ENCODE measurements around the gene DBX1.
"Not testable (repeated sequence)": the region's sequence is repeated elsewhere in the genome, so short reads cannot be mapped to it uniquely, and the experiment has no call there.

DBX1 gene, protein sequence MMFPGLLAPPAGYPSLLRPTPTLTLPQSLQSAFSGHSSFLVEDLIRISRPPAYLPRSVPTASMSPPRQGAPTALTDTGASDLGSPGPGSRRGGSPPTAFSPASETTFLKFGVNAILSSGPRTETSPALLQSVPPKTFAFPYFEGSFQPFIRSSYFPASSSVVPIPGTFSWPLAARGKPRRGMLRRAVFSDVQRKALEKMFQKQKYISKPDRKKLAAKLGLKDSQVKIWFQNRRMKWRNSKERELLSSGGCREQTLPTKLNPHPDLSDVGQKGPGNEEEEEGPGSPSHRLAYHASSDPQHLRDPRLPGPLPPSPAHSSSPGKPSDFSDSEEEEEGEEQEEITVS

DNA sequence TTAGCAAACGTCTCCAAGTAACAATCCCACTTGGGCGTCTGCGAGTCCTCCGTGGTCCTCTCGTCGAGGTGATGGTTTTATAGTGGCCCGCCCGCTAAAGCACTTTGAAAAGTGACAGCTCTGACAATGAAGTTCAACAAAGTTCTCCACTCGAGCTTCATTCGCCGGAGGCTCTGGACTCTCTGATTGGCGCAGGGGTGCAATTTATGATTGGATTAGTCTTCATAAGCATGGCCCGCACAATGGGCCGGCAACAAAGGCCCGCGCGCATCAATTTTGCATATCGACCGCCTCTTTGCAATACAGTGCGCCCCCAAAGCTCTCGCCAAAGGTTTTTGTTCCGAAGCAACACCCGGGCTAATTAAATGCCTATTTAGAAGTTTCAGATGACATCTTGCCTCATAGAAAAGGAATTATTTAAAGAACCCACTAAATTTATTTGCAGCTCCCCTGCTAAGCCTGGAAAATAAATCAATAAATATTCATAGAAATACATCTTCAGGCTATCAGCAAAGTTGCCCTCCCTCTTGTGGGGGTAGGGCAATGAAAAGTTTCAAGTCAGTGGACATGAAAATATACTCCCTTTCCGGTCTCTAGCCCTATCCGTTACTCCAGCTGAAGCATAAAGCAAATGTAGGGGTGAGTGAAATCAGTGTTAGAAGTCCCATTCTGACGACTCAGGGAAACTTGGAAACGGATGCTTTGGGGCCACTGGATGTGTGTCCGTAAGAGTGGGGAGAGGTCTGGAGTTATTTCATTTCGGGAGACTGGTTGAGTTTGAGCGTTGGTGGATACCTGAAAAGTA lies at the start of gene DBX1:
Gene DBX1, minus strand, starts transcription at position 51 of the 805 bp plus-strand sequence. CDS start 151 bp downstream, outside the sequence.
- Mint-ChIP-seq H3K9me3 (no peaks in the 10 kb centered on the region), H3K27me3 (peaks cover 94% of the 10 kb centered on the region), H3K36me3 (ENCODE audit: insufficient read depth) (peaks cover 18% of the 10 kb centered on the region), H3K4me1 (peaks cover 13% of the 10 kb centered on the region), H3K4me3 (no peak within 1 kb of the TSS), H3K27ac (ENCODE audit: low read depth) (no peak within 1 kb of the TSS)
- DNase-seq (ENCODE audit: low spot score in 2 of 2) (no peak), ATAC-seq (replicated peaks; ENCODE audit: extremely low read depth, poor library complexity, severe bottlenecking) (no peak)

DNA sequence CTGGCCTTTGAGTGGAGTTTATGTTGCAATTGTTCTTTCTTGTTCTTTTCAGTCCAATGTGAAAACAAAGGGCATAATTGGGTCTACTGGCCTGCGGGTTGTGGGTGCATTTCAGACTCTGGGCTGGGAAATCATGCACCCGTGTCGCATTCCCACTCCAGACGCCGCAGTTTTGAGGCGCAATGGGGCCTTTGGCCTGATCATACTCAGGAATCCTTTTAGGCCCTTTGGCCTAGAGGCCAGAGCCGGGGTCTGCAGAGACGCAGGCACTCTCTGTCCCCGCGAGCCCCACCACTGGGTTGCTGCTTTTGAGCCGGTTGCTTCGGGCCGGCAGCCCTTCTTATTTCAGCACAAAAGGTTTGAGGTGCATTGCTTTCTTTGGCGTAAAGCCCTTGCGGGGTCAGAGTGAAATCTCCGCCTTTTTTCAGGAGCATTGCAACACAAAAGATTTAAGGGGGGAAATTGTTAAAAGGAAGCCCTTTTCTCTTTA lies 48.4 kb upstream of the DBX1 start:
- H3K27me3 Mint-ChIP-seq, result peaks cover 53% of the 10 kb centered on the region

DNA sequence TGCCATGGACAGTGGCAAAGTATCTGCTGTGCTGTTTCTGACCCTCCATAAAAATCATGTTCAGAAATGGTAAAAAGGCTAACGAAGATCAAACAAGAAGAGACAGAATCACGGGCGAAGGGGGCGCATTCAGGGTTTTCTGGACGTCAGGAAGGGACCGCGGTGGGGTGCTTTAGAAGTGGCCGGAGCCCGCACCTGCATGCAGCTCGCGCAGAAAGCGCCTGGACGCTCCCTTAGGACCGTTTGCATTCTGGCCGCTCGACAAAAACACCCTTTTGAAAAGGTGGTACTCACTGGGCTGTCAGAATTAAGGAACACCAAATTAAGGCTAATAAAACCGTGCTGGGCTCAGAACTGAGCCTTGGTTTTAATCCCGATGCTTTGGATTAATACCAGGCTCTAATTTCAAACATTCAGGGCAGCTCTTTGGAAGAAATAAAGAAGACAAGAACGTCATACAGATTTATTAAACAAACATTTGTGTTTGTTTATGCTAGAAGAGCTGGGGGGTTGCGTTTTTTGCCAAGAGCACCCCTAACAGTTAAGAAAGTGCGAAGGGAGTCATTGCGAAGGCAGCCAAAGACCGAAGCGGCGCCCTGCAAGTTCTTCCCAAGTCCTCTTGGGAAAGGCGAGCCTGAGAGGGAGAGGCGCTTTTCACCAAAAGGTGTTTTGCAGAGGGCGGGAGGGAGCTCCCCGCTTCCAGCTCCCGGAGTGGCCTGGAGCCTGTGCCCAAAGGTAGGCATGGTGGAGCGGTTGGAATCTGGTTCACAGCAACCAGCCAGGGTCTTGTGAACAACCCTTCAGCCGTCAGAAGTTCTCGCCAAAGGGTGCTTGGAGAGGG lies 47.7 kb upstream of the DBX1 start:
- Mint-ChIP-seq H3K4me1 (no peaks in the 10 kb centered on the region), H3K9me3 (no peaks in the 10 kb centered on the region), H3K36me3 (ENCODE audit: insufficient read depth) (peaks cover 1% of the 10 kb centered on the region), H3K27me3 (peaks cover 58% of the 10 kb centered on the region), H3K27ac (ENCODE audit: low read depth) (no peak overlapping the region), H3K4me3 (no peak overlapping the region)
- DNase-seq (ENCODE audit: low spot score in 2 of 2), result no peak
- no peak for ATAC-seq (replicated peaks; ENCODE audit: extremely low read depth, poor library complexity, severe bottlenecking)

More for the DNA sequence above, 48.4 kb upstream of the DBX1 start:
- Mint-ChIP-seq H3K4me1 (no peaks in the 10 kb centered on the region), H3K36me3 (ENCODE audit: insufficient read depth) (peaks cover 1% of the 10 kb centered on the region), H3K9me3 (no peaks in the 10 kb centered on the region), H3K27ac (ENCODE audit: low read depth) (no peak overlapping the region), H3K4me3 (no peak overlapping the region)
- no peak for ATAC-seq (replicated peaks; ENCODE audit: extremely low read depth, poor library complexity, severe bottlenecking)
- no peak for DNase-seq (ENCODE audit: low spot score in 2 of 2)

DNA sequence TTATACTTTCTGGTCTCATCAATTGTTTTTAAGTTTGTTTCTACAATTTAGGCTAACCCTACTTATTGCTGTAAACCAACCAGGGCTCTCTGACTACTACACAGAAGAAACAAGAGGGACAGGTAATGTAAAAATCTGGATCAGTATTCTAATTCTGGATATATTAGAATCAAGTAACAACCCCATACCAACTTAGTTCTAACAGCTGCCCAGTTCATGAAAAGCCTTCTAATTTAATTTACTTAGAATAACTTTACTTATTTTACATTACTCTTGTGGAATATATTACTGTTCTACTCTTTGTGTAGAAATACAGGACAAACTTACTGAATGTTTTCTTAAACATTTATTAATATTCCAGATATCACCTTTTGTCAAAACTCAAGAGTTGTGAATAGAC lies 45.5 kb upstream of the DBX1 start:
- no peak overlapping the region for H3K4me3 Mint-ChIP-seq
- no peak for DNase-seq (ENCODE audit: low spot score in 2 of 2)
- no peaks in the 10 kb centered on the region for H3K4me1 Mint-ChIP-seq
- no peak overlapping the region for H3K27ac Mint-ChIP-seq (ENCODE audit: low read depth)
- no peak for ATAC-seq (replicated peaks; ENCODE audit: extremely low read depth, poor library complexity, severe bottlenecking)
- H3K27me3 Mint-ChIP-seq, result peaks cover 74% of the 10 kb centered on the region
- H3K36me3 Mint-ChIP-seq (ENCODE audit: insufficient read depth), result peaks cover 1% of the 10 kb centered on the region
- H3K9me3 Mint-ChIP-seq, result no peaks in the 10 kb centered on the region

DNA sequence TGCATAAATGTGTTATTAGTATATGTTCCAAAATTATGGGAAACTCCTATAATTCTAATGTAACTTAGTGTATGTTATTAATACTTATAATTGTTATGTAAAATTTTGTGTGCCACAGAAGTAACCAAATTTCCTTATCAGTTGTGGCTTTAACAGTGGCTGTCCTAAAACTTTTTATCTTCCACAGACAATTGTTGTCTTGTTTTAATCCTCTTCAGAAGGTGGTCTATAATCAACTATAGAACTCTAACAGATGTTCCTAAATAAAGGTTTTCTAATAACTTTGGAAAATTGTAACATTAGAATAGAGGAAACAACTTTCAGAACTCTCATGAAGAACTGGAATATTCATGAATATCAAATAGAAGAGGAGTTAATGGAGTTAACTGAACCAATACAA lies 44.4 kb upstream of the DBX1 start:
- Mint-ChIP-seq H3K9me3 (no peaks in the 10 kb centered on the region), H3K27me3 (peaks cover 72% of the 10 kb centered on the region), H3K4me3 (no peak overlapping the region), H3K36me3 (ENCODE audit: insufficient read depth) (peaks cover 1% of the 10 kb centered on the region), H3K4me1 (no peaks in the 10 kb centered on the region), H3K27ac (ENCODE audit: low read depth) (no peak overlapping the region)
- ATAC-seq (replicated peaks; ENCODE audit: extremely low read depth, poor library complexity, severe bottlenecking) (no peak), DNase-seq (ENCODE audit: low spot score in 2 of 2) (no peak)

DNA sequence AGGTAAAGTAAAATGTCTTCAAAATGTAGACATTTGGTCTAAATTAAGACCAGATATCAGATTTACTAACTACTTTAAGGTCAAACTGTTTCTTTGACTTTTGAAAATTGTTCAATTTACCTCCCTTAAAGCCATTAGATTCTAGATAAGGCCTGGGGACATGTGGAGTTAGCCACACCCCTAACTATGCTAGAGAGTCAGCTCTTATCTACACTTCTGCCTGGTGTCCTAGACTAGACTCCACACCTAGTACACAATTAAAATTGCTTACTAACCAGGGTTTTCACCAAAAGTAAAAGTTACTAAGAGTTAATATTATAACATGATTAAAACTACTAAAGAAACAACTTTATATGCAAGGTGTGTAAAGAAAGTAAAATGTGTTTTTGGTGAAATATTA lies 43.6 kb upstream of the DBX1 start:
- Mint-ChIP-seq H3K27me3 (peaks cover 64% of the 10 kb centered on the region), H3K9me3 (no peaks in the 10 kb centered on the region), H3K4me3 (no peak overlapping the region), H3K36me3 (ENCODE audit: insufficient read depth) (peaks cover 1% of the 10 kb centered on the region), H3K4me1 (no peaks in the 10 kb centered on the region), H3K27ac (ENCODE audit: low read depth) (no peak overlapping the region)
- no peak for DNase-seq (ENCODE audit: low spot score in 2 of 2)
- ATAC-seq (replicated peaks; ENCODE audit: extremely low read depth, poor library complexity, severe bottlenecking), result no peak

DNA sequence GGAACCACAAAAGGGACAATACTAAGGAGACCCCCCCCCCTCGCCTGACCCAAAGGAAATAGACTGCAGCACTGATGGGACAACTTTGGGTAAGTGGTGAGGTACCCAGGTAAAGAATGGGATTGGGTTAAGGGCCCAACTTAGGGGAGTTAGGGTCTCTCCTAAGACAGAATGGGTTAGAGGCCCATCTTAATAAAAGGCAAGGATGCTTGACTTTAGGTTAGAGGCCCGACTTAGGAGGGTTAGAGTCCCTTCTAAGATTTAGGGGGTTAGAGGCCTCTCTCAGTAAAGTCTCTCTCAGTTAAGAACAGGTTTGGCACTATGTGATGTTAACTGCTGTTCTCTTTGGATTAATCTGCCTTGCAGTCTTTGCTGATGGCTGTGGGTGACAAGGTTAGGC lies 41.0 kb upstream of the DBX1 start:
- Mint-ChIP-seq H3K4me1 (no peaks in the 10 kb centered on the region), H3K9me3 (no peaks in the 10 kb centered on the region), H3K27me3 (peaks cover 60% of the 10 kb centered on the region), H3K27ac (ENCODE audit: low read depth) (no peak overlapping the region), H3K36me3 (ENCODE audit: insufficient read depth) (no peaks in the 10 kb centered on the region), H3K4me3 (no peak overlapping the region)
- no peak for DNase-seq (ENCODE audit: low spot score in 2 of 2)
- no peak for ATAC-seq (replicated peaks; ENCODE audit: extremely low read depth, poor library complexity, severe bottlenecking)

DNA sequence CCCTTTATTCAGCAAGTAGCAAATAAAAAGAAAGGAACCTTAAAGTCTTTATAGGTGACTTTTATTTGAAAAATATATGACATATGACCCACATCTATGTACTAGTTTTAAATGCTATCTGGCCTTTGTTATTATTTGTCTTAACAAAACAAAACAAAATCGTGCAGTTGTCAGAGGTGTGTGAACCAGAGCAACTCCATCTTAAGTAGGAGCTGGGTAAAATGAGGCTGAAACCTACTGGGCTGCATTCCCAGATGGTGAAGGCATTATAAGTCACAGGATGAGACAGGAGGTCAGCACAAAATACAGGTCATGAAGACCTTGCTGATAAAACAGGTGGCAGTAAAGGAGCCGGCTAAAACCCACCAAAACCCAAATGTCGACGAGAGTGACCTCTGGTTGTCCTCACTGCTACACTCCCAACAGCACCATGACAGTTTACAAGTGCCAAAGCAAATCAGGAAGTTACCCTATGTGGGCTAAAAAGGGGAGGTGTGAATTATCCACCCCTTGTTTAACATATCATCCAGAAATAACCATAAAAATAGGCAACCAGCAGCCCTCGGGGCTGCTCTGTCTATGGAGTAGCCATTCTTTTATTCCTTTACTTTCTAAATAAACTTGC lies 40.2 kb upstream of the DBX1 start:
- H3K27me3 Mint-ChIP-seq, result peaks cover 57% of the 10 kb centered on the region
- not testable (repeated sequence) for H3K4me1 Mint-ChIP-seq

DNA sequence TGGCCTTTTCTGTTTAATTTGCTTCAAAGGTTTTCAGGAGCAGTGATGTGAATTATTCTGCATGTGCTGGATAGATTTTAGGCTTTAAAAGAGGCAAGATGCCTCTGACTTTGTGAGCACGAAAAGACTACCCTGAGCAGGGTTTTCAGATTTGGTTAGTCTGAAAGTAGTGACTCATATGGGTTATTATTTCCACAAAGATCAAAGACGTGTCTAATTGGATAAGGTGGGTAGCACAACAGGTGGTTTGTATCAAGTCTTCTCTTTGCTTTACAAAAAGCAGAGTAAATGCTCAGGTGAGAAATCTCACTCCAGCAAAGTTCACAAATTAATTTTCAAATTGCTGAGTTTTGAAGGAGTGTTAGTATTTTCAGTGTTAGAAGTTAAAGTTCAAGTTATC lies 37.6 kb upstream of the DBX1 start:
- ATAC-seq (replicated peaks; ENCODE audit: extremely low read depth, poor library complexity, severe bottlenecking) (no peak), DNase-seq (ENCODE audit: low spot score in 2 of 2) (no peak)
- H3K36me3 Mint-ChIP-seq (ENCODE audit: insufficient read depth), result no peaks in the 10 kb centered on the region
- H3K9me3 Mint-ChIP-seq, result no peaks in the 10 kb centered on the region
- H3K27me3 Mint-ChIP-seq, result peaks cover 51% of the 10 kb centered on the region
- H3K4me1 Mint-ChIP-seq, result no peaks in the 10 kb centered on the region
- no peak overlapping the region for H3K4me3 Mint-ChIP-seq
- no peak overlapping the region for H3K27ac Mint-ChIP-seq (ENCODE audit: low read depth)

More for the DNA sequence above, 40.2 kb upstream of the DBX1 start:
- not testable (repeated sequence) for ATAC-seq (replicated peaks; ENCODE audit: extremely low read depth, poor library complexity, severe bottlenecking); H3K4me3 Mint-ChIP-seq; DNase-seq (ENCODE audit: low spot score in 2 of 2); H3K9me3 Mint-ChIP-seq; H3K27ac Mint-ChIP-seq (ENCODE audit: low read depth); H3K36me3 Mint-ChIP-seq (ENCODE audit: insufficient read depth)

DNA sequence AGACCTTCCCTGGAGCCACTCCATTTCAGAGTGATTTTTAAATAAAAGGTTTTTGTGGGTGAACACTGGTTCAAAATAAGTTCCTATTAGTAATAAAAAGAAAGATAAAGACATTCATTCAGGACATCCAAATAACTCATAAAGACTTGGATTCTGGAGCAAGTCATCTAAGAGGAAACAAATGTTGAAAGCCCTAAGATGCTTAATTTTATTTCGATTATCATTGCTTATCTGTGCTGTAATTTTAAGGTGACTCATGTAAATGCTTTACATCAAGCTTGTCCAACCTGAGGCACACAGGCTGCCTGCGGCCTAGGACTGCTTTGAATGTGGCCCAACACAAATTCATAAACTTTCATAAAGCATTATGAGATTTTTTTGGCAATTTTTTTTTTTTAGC lies 34.2 kb upstream of the DBX1 start:
- ATAC-seq (replicated peaks; ENCODE audit: extremely low read depth, poor library complexity, severe bottlenecking) (no peak), DNase-seq (ENCODE audit: low spot score in 2 of 2) (no peak)
- Mint-ChIP-seq H3K36me3 (ENCODE audit: insufficient read depth) (no peaks in the 10 kb centered on the region), H3K9me3 (no peaks in the 10 kb centered on the region), H3K27me3 (peaks cover 22% of the 10 kb centered on the region), H3K27ac (ENCODE audit: low read depth) (no peak overlapping the region), H3K4me3 (no peak overlapping the region), H3K4me1 (no peaks in the 10 kb centered on the region)

DNA sequence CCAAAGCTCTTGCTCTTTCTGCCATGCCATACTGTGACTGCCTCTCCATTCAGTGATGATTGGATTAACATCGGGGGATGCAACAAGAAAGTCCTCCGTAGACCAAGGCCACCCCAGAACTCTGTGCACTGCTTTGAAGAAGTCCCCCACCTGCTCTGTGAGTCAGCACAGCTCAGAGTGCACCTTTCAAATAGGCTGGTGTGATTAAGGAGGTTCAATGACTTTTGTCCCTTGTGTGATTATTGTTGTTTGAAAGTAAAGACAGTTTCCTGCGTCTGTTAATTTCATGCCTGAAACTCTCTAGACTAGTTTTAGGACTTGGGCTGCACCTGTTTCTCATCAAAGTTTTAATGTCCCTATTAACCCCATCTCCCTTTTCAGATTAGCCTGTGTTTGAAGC lies 33.0 kb upstream of the DBX1 start:
- Mint-ChIP-seq H3K27ac (ENCODE audit: low read depth) (no peak overlapping the region), H3K4me3 (no peak overlapping the region), H3K27me3 (peaks cover 19% of the 10 kb centered on the region)

DNA sequence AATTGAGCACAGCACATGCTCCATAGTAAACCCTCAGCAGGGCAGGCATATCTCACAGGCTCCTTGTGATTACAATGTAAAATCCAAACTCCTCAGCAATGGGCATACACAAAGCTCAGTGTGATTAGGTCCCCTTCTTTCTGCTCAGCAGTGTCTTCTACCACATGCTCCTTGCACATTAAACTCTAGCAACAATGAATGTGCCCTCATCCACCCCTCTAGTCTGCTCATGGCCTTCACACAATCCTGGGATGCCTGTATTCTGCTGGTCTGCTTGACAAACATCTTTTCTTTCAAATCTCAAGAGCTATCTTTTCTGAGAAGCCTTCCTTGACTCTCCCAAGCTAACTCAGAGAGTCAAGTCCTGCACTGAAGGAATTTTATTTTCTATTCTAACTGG lies 32.4 kb upstream of the DBX1 start:
- no peak for ATAC-seq (replicated peaks; ENCODE audit: extremely low read depth, poor library complexity, severe bottlenecking)
- H3K27ac Mint-ChIP-seq (ENCODE audit: low read depth), result no peak overlapping the region
- no peak for DNase-seq (ENCODE audit: low spot score in 2 of 2)
- H3K36me3 Mint-ChIP-seq (ENCODE audit: insufficient read depth), result no peaks in the 10 kb centered on the region
- no peaks in the 10 kb centered on the region for H3K9me3 Mint-ChIP-seq
- H3K4me1 Mint-ChIP-seq, result no peaks in the 10 kb centered on the region
- H3K27me3 Mint-ChIP-seq, result peaks cover 13% of the 10 kb centered on the region
- no peak overlapping the region for H3K4me3 Mint-ChIP-seq

More for the DNA sequence above, 33.0 kb upstream of the DBX1 start:
- DNase-seq (ENCODE audit: low spot score in 2 of 2), result no peak
- Mint-ChIP-seq H3K9me3 (no peaks in the 10 kb centered on the region), H3K4me1 (no peaks in the 10 kb centered on the region), H3K36me3 (ENCODE audit: insufficient read depth) (no peaks in the 10 kb centered on the region)
- no peak for ATAC-seq (replicated peaks; ENCODE audit: extremely low read depth, poor library complexity, severe bottlenecking)

All from central memory CD8-positive, alpha-beta T cell (primary cell).